CMK (cell line): ENCODE data around the gene PLSCR2.
A peak's percentile ranks its signal among the peaks of the same experiment; 100 is the strongest.
"Not testable (repeated sequence)": the region's sequence is repeated elsewhere in the genome, so short reads cannot be mapped to it uniquely, and the experiment has no call there.

Experiments
- DNase-seq: peaks from one replicate; pipeline ENCODE4 v3.0.0-alpha.2; 2010; ENCODE audit warnings: low read depth

The PLSCR2 gene, protein sequence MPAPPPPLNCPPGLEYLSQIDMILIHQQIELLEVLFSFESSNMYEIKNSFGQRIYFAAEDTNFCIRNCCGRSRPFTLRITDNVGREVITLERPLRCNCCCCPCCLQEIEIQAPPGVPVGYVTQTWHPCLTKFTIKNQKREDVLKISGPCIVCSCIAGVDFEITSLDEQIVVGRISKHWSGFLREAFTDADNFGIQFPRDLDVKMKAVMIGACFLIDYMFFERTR

GRCh38 chr3:146469150-146470017 is at the start of gene PLSCR2:
Gene PLSCR2, minus strand, starts transcription at chr3:146469561. Its CDS starts 9,657 bp downstream, at chr3:146459904.
- no peak for DNase-seq

GRCh38 chr3:146517684-146518435 is 48.5 kb upstream of the PLSCR2 start:
- no peak for DNase-seq

DNA sequence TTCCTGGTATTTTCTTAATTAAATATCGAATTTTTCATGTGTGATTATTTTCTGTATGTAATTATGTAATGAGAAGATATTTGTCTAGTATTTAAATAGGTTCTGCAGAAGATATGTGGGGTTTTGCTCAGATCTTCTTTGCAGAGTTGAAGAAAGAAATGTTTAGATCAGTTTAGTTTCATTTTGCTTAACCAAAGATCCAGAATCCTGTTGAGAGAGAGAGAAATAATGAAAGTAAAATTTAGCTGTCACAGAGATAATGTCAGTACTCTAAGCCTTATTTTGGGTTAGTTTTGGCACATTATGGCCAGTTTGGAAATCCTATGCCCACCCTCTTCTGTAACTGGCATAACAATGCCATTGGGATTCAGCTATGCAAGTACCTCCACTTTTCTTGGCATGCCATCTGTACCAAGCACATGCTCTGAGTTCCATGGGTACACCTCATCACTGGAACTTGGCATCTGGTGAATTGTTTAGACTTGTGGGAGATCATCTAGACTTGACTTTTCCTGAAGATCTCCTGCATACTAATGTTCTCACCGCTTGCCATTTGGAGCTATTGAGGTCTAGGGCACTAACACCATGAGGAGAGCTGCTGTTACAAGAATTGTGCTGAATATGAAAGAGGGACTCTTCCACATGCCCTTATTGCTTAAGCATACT is 44.2 kb upstream of the PLSCR2 start:
- DNase-seq = no peak

GRCh38 chr3:146511402-146512134 is 42.2 kb upstream of the PLSCR2 start:
- DNase-seq = no peak

- DNase-seq = no peak
Observed at GRCh38 chr3:146507331-146508120, 38.2 kb upstream of the PLSCR2 start.

DNA sequence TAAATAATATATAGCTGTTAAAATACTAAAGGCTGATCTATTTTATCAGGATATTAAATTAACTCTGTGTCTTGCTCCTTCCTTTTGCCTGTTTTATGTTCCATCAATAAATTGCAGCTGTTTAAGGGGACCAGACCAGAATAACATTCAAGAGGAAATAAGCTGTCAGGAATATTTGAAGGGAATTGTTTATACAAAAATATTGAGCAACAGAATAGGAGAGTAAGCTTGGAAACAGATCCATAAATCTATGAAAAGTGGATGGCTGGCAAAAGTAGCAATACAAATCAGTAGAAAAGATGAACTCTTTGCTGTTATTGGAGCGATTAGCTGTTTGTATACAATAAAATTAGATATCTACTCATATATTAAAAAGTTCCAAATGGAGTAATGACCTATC is 36.2 kb upstream of the PLSCR2 start:
- DNase-seq = no peak

DNA sequence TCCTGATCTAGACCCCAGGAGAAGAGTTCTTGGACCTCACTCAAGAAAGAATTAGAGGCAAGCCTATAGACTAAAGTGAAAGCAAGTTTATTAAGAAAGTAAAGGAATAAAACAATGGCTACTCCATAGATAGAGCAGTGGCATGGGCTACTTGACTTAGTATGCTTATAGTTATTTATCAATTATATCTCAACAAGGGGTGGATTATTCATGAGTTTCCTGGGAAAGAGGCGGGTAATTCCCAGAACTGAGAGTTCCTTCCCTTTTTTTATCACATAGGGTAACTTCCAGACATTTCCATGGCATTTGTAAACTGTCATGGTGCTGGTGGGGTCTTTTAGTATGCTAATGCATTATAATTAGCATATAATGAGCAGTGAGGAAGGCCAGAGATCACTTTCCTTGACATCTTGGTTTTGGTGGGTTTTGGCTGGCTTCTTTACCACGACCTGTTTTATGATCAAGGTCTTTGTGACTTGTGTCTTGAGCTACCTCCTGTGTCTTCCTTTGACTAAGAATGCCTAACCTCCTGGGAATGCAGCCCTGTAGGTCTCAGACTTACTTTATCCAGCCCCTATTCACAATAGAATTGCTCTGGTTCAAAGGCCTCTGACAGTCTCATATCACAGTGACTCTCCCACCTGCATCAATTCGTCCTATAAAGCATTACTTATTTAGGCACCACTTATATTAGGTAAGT is 35.3 kb upstream of the PLSCR2 start:
- no peak for DNase-seq

GRCh38 chr3:146503461-146504202 is 34.3 kb upstream of the PLSCR2 start:
- DNase-seq = no peak

DNA sequence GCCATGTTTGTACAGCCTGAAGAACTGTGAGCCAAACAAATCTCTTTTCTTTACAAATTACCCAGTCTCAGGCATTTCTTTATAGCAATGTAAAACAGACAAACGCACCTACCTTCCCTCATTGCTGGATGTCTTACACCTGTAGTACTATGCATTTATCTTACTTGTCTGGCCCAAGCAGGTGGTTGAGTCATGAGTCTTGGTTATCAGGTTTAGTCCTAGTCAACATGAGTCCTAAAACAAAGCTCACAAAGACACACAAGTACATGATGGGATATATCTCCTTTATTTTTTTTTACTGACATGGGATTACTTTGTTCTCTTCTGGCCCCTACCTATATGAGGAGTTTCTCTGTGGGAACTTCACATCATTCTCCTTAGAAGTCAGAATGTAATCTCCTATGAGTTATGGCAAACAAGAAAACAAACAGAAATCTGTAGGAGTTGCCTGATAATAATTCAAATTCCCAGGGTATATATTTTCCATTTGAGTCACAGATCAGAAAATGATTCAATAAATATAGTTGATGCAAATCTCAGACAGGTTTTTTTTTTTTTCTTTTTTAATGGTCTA is 33.6 kb upstream of the PLSCR2 start:
- no peak for DNase-seq

DNA sequence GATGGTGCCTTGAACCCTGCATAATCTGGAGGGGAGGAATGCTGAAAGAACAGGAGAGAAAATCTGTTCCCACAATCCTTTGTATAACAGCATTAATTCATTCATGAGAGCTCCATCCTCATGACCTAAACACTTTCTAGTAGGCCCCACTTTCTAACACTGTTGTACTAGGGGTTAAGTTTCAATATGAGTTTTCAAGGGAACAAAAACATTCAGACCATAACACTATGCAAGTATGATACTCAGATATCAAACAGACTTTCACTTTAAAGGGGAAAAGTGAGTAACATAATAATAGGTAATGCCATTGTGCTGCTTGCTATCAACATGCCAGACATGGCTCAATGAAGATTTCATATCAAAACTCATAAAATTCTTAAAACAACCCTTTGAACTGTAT is 32.4 kb upstream of the PLSCR2 start:
- no peak for DNase-seq

- DNase-seq = no peak
Observed at GRCh38 chr3:146499701-146500100, 30.3 kb upstream of the PLSCR2 start.

GRCh38 chr3:146498002-146498736 is 28.8 kb upstream of the PLSCR2 start:
- no peak for DNase-seq

DNA sequence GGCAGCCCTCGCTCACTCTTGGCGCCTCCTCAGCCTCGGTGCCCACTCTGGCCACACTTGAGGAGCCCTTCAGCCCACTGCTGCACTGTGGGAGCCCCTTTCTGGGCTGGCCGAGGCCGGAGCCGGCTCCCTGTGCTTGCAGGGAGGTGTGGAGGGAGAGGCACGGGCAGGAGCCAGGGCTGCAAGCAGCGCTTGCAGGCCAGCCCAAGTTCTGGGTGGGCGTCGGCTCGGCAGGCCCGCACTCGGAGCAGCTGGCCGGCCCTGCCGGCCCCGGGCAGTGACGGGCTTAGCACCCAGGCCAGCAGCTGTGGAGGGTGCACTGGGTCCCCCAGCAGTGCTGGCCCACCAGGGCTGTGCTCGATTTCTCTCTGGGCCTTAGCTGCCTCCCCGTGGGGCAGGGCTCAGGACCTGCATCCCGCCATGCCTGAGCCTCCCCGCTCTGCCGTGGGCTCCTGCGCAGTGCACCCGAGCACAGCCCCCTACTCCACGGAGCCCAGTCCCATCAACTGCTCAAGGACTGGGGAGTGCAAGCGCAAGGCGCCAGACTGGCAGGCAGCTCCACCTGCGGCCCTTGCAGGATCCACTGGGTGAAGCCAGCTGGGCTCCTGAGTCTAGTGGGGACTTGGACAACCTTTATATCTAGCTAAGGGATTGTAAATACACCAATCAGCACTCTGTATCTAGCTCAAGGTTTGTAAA is 27.9 kb upstream of the PLSCR2 start:
- not testable (repeated sequence) for DNase-seq

GRCh38 chr3:146496726-146497125 is 27.4 kb upstream of the PLSCR2 start:
- peak; percentile 60 for DNase-seq

GRCh38 chr3:146496251-146496650 is 26.9 kb upstream of the PLSCR2 start:
- no peak for DNase-seq

DNA sequence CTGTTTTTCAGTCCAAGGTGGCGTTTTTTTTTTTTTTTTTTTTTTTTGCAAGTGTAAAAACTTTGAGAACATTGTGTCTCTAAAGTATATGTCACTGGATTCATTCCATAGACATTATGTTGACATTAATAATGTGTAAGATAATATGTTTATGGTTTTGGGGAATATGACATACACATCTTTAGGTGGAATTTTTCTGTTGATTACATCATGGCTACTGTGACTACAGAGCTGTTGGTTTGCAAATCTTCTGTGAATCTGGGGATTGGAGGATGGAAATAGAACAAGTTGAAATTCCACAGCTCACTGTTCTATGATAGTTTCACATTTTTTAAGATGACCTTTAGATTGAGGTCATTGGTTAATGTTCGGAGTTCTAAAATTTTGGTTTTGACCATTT is 24.4 kb upstream of the PLSCR2 start:
- DNase-seq = no peak

DNA sequence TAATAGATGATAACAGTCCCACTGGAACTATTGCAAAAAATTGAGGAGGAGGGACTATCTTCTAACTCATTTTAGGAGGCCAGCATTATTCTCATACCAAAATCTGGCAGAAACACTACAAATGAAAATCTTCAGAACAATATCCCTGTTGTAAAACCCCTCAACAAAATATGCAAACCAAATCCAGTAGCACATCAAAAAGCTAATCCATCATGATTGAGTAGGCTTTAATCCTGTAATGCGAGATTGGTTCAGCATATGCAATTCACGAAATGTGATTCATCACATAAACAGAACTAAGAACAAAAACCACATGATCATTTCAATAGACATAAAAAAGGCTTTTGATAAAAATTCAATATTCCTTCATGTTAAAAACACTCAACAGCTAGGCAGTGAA is 23.9 kb upstream of the PLSCR2 start:
- DNase-seq = no peak

DNA sequence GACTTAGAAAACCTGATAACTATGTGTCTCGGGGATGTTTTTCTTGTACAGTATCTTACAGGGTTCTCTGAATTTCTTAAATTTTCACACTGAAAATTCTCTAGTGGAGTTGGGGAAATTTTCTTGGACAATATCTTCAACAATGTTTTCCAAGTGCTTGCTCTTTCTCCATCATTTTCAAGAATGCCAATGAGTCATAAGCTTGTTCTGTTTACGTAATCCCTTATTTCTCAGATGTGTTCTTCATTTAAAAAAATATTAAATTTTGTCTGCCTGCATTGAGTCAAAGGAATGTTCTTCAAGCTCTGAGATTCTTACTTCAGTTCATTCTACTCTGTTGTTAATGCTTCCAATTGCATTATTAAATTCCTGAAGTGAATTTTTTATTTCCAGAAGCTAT is 21.9 kb upstream of the PLSCR2 start:
- DNase-seq = no peak
